HG03457 (cell line): ENCODE results near the gene WFIKKN2.

Source experiments
- ATAC-seq: cut with Tn5 transposase; IDR thresholded peaks from one replicate; pipeline ENCODE4 v1.9.1; 2021; ENCODE audit warnings: moderate number of reproducible peaks; ENCODE audit not compliant: unreplicated experiment

Gene WFIKKN2

DNA sequence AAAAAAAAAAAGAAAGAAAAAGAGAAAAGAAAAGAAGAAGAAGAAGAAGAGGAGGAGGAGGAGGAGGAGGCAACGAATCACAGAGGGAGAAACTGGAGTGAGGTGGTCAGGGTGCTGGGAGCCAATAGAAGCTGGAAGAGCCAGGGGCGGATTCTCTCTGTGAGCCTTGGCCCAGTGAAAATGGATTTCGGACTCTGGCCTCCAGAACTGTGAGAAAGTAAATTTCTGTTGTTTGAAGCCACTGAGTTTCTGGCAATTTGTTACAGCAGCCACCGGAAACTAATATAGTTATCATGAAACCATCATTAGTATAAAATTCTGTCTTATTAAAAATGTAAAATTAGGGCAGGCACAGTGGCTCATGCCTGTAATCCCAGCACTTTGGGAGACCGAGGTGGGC lies 27.7 kb upstream of the WFIKKN2 start:
- no peak for ATAC-seq

DNA sequence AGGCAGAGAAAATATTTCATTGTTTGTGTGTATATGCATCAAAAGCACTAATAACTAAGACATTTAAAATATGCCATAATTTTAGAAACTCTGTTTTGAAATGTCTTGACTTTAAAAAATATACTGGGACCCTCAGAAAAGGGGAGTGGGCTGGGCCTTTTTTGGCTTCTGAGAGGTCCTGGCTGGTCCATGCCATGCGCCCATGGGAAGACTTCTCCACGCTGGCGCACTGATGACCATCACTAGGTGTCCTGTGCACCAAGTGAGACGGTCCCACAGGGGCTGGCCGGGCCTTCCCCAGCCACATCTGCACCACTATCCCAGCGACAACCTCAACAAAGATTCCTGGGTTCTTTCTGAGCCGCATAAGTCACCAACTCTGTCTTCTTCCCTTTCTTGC lies 27.0 kb upstream of the WFIKKN2 start:
- ATAC-seq: no peak

DNA sequence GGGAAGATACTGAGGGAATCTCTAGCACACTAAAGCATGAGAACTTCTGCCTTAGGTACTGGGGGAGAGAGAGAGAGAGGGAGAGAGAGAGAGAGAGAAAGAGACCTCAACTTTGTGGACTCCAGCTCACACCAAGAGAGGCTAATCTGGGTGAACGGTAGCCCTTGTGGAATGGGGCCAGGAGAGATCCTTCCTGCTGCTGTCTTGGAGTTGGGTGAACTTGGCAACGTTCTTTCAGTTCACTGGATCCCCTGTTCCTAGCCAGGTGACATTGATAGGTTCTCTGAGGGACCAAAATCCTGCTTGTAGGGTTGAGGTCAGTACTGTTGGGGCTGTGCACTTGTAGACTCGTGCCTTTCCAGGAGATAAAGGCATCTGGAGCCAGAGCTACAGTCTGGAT lies 26.5 kb upstream of the WFIKKN2 start:
- ATAC-seq: no peak

DNA sequence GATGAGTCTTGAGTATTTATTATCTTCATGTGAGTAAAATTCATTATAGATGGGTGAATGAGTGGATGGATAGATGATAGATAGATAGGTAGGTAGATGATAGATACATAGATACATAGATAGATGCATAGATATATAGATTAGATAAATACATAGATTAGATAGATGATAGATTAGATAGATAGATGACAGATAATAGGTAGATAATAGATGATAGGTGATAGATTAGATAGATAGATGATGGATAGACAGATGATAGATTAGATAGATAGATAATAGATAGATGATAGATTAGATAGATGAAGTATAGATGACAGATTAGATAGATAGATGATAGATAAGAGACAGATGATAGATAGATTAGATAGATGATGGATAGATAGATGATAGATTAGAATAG lies 21.8 kb upstream of the WFIKKN2 start:
- no peak for ATAC-seq

DNA sequence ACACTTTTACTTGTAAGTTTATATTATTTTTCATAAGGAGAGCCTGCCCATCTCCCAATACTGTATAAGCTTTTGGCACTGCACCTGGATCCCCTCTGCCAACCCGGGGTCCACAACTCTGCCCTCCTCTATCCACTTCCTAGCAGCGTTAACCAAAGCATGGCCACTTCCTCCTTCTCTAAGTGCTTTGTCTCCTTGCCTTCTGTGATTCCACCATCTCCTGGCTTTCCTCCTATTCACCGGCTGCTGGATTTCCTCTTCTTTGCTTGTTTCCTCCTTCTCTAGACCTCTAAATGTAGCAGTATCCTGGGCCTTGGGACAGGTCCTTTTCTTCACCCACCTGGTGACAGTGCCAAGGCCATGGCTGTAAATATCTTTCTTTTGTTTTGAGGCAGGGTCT lies 20.0 kb upstream of the WFIKKN2 start:
- ATAC-seq: no peak

DNA sequence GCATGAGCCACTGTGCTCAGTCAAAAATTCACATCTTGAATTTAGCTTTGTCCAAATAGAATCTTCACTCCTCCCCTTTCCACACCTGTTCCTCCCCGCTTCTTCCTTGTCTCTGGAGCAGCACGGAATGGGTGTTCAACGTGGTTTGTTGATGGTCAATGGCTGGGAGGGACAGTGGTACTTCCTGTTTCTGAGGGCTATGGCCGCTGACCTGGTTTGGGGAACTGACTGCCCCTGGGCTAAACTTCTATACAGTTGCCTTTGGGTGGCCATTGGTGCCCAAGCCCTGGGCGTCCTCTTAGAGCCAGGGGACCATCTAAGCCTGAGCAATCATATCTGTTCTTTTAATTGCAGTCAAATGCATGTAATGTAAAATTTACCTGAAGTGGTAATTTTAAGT lies 19.1 kb upstream of the WFIKKN2 start:
- no peak for ATAC-seq

DNA sequence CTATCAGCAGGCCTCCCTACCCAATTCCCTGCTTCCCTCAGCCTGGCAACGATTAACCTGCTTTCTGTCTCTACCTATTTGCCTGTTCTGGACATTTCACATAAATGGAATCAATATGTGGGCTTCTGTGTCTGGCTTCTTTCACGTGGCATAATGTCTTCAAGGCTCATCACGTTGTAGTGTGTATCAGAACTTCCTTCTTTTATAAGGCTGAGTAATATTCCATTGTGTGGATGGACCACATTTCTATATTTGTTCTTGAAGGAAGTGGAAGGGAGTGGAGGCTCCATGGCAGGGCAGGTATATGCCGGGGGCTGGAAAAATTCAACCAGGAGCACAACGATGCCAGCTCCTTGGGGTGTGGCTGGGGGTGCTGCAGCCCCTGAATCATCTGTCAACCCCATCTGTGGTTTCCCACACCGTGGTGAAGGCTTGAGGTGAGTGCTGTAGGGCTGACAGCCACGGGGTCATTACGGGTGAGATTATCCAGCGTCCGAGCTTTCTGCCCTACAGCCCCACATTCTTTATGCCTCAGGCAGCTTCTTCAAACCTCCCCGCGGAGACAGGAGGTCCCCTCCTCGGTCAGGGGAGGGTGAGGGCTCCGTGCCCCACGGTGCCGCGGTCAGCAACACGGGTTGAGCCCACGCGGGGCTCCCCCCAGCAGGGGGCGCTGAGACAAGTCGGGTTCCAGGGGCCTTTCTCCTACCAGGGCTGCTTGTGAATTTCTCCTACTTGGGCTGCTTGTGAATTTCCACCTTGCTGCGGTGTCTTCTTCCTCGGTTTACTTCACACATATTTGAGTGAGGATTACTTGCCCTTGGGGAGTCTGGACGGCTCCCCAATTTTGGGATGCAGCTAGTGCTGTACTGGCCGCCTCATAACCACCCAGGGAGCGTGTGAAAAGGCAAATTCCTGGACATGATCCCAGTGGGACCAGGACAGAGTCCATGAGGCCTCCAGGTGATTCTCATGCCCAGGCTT lies 18.3 kb upstream of the WFIKKN2 start:
- ATAC-seq: no peak

DNA sequence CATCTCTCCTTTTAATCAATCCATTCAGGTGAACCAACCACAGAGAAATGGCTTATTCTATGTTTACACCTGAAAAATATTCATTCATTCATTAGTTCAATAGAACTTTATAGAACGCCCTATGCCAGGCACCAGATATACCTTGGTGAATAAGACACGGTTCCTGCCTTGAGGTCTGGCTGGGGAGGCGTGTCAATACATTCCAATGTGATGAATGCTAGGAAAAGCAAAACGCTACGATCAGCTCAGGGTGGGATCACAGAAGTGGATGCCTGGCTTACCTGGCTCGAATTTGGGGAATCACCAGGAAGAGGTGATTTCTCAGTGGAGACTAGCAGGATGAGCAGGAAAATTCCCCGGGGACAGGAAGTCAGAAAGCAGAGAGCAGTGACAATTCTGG lies 17.5 kb upstream of the WFIKKN2 start:
- no peak for ATAC-seq

DNA sequence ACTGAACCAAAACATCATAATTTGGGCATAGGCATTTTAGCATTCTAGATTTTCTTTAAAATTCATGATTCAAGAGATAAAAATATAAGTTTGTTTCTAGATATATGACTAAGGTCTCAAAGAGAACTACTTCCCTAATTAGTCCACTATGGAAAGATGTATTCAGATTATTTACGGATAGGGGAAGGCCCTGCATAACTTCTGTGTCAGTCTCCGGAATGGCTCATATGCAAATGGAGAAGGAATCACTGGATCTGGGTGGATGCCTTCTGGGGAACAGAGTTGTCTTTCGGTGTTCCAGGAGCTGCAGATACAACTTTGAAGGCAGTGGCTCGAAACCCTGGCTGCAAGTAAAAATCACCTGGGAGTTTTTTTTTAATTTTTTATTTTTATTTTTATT lies 17.1 kb upstream of the WFIKKN2 start:
- no peak for ATAC-seq

DNA sequence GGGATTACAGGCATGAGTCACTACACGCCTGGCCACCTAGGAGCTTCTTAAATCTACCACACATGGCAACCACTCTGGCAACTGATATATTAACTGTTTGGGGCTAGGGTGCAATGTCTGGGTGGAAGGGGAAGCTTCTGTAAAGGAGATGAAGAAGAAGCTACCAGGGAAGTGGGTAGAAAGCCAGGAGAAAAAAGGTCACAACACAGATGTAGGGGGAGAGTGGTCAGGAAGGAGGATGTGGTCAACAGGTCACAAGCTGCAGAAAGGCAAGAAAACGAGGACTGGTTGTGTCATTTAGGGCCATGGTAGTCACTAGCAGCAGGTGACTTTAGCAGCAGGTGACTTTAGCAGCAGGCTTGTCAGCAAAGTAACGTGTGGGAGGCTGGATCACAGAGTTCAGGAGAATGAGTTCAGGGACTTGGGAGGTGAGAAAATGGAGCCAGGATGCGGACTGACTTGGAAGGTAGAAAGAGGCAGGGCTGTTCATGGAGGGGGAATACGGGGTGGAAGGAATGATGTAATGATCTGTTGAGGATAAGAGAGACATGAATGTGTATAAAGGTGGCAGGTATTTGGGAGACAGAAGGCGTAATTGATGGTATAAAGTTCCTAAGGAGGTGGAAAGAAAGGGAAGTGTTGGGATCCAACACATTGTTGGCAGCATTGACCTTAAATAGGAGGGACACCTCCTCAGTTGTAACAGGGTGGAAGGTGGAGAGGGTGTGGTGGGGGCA lies 16.3 kb upstream of the WFIKKN2 start:
- no peak for ATAC-seq

DNA sequence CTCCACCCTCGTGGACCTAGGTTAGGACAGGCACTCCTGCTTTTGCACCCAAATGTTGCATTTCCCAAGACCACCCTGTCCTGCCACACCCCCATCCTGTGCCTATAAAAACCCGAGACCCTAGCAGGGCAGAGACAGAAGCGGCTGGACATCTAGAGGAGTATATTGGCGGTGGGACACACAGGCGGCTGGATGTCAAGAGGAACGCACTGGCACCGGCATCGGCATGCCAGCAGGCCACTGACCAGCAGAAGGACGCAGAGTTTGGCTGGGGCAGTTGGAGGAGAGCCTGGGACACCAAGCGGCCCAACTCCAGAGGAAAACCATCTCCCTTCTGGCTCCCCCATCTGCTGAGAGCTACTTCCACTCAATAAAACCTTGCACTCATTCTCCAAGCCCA lies 14.7 kb upstream of the WFIKKN2 start:
- ATAC-seq: no peak

DNA sequence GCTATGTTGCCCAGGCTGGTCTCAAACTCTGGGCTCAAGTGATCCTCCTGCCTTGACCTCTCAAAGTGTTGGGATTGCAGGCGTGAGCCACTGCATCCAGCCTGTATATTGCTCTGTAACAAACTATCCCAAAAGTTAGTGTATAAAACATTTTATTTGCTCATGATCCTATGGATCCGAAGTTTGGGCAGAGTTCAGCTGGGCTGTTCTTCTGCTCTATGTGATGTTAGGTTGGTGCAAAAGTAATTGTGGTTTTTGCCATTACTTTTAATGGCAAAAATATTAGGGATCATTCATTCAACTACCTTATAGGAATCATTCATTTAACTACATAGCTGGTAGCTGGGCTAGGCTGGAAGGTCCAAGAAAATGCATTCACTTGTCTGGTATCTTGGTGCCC lies 12.8 kb upstream of the WFIKKN2 start:
- no peak for ATAC-seq

DNA sequence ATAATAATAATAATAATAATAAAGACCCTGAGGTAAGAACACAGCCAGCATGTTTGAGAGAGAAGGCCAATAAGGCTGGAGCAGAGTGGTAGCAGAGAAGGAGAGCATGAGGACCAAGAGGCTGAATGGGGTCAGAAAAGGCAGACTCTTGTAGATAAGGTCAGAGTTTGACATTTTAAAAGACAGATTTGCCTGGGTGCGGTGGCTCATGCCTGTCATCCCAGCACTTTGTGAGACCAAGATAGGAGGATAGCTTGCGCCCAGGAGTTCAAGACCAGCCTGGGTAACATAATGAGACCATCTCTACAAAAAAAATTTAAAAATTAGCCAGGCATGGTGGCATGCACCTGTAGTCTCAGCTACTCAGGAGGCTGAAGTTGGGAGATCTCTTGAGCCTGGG lies 11.0 kb upstream of the WFIKKN2 start:
- no peak for ATAC-seq

DNA sequence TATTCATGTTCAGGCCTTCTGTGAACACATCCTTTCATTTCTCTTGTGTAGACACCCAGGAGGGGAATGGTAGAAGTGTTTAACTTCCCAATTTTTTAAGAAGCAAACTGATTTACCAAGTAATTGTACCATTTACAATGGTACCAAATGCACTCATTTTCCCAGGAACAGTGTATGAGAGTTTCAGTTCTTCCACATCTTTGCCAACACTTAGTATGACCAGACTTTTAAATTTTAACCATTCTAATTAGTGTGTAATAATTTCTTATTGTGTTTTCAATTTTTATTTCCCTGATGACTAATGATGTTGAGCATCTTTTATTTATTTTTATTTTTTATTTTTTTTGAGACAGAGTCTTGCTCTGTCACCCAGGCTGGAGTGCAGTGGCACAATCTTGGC lies 10.2 kb upstream of the WFIKKN2 start:
- ATAC-seq: no peak

DNA sequence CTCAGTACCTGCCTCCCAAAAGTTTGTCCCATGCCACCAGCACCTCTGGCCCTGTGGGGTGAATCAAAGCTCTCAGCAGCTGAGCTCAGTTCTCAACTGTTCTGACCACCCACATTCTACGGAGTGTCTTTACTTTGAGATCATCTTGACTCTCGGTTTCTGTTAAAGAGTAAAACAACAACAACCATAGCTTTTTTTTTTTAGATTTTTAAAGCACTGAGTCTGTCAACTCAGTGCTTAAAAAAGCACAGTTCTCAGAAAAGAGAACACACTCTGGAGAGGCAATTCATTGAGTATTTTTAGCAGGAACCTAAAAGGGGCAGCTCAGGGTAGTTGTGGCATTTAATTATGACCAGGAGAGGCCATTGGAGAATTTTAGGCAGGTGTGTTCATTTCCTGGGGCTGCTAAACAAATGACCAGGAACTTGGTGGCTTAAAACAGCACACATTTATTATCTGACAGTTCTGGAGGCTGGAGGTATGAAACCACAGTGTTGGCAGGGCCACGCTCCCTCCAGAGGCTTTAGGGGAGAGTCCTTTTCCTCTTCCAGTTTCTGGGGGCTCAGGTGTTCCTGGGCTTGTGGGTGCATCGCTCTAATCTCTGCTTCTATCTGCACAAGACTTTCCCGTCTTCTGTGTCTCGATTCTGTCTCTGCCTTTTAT lies 6.7 kb upstream of the WFIKKN2 start:
- no peak for ATAC-seq

DNA sequence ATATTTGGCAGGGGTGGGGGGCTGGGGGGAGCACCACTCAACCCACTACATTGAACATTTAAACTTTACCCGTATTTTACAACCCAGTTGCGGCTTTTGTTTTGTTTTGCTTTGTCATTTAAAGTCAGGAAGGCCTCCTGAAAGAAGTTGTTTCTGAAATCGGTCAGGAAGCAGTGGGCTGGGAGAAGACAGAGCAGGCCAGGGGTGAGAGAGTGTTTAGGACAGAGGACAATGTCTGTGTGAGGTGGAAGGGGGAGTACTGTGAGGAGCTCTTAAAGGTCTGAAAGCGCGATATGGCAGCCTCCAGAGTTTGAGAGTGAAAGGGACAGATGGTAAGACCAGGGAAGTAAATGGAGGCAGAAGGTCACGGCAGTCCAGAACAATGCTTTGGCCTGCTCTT lies 6.1 kb upstream of the WFIKKN2 start:
- no peak for ATAC-seq

DNA sequence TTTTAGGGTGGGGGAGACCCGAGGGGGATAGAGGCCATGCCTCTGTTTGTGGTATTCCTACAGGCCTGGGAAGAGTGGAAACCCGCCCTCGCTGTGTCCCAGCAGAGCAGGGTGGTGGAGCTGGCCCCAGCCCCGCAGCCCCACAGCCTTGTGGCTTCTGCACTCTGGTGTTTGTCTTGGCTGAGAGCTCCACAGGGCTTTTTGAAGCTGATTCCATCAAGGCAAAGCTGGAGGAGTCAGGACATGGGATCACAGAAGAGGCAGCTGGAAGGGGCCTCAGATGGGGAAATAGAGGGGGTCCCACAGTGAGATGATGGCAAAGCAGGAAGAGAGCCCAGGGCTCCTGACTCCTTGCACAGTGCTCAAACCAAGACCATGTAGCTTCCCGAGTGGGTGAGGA lies 5.0 kb upstream of the WFIKKN2 start:
- ATAC-seq: no peak

DNA sequence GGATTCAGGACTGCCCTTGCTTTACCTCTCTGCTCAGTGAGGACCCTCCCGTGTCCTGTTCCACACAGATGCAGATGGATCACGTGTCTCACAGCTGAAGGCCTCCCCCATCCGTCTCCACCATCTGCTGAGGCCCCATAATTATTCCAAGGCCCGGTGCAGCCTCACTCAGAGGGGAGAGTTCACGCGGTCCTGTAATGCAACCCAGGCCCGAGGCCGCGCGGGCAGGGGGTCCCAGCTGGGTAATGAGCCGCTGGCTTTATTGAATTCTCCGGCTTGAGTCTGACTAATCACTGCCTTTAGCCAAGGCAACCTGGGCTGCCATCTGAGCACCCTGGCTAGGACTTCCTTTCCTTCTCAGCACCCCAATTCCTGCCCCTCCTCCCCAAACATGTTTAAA lies 4.4 kb upstream of the WFIKKN2 start:
- no peak for ATAC-seq

DNA sequence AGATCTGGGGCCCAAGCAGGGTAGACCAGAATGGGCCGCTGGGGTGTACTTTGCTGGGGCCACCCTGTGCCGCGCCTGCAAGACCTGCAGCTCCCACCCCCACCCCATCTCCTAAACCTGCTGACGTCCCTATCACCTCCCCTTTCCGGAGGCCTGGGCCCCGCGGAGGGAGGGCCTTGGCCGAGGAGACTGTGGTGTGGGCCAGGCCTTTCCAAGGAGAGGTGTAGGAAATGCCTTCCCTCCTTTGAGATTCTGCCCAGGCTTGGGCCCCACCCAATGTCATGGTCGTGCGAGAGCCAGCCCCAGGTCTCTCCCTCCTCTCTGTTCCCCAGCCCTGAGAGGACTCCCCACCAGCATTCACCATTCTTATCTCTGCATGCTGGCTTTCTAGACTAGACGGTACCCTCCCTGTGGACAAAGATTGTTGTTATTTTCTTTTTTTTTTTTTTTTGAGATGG lies 3.9 kb upstream of the WFIKKN2 start:
- no peak for ATAC-seq

DNA sequence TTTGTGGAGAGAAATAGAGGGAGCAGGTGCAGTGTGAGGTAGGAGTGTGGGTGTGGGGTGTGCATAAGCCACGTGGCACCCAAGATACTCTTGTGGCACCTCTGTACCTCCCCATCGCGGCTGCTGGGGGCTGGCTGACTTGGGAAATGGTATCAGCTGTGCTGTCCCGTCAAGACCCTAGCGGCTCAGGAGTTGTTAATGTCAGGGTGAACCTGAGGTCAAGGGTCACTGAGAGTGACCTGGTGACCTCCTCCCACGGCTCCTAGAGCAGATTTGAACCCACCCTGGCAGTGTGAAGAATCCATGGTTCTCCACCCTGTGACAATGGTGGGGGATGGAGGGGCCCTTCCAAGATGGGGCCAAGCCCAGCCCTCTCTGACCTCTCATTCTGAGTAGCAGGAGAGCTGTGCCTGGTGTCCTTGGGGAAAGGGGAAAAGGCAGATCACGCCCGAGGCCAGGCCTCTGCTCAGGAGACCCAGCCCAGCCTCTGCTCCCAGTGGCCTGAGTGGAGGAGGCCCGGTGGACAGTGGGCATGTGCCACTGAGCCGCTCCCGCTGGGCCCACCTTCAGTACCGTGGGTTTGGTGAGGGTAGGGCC lies 3.0 kb upstream of the WFIKKN2 start:
- ATAC-seq: no peak

DNA sequence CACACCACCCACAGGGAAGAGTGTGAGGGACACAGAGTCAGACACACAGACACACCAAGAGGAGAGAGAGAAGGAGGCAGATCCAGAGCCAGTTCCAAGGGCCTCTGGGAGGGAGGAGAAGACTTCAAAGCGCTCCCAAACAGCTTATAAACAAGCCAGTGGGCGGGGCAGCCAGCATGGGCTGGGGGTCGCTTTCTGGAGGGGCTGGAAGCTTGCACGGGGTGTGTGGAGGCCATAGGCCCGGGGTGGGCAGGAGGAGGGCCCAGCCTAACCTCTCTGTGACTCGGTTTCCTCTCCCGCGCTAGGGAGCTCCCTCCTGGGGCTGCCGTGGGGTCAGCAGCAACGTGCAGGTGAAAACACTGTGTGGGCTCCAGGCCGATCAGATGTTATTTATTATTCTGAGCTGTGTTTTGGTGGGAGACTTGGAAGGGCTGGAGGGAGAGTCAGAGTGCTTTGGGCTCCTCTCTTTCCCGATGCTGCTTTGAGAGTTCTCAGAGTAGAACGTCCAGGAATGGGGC lies 2.5 kb upstream of the WFIKKN2 start:
- ATAC-seq: no peak
